HepG2 (cell line): ENCODE results near the gene GSX1. TPM values are rescaled to one million over a fixed set of nuclear protein-coding genes. Genes with fewer than 3 reads are reported as not detected.
A peak's percentile ranks its signal among the peaks of the same experiment; 100 is the strongest.

Experiments used
- ATAC-seq: fragments of 200-7000 bp; cut with Tn5 transposase; 3 replicates; pipeline ENCODE4 v1.9.1; 2020; ENCODE audit warnings: mild to moderate bottlenecking, moderate library complexity
- BruUV-seq: library from RNA; stranded (reverse); fragments of 400-500 nt; replicated peaks from 2 replicates; lab custom pipeline; 2021; lab: Mats Ljungman, UMichigan
- CTCF ChIA-PET: fragments of 300-600 bp; formaldehyde crosslinking; extraction: SDS; loops from one replicate; lab custom pipeline; 2021; ENCODE audit warnings: low total read pairs, inconsistent platforms, low intra/inter-chr PET ratio; lab: Yijun Ruan, JAX
- POLR2A ChIA-PET: fragments of 350-600 bp; sonication (Branson Sonifier 250); formaldehyde crosslinking; loops from one replicate; lab custom pipeline; 2020; ENCODE audit warnings: antibody characterized with exemption, inconsistent platforms; lab: Yijun Ruan, JAX
- DNase-seq: peaks from one replicate; pipeline ENCODE4 v3.0.0-alpha.2; 2015; ENCODE audit warnings: low spot score
- FAIRE-seq: peaks from 3 replicates; lab custom pipeline; 2011; peaks lifted over from hg19 to GRCh38; lab: Jason Lieb, UNC
- H2AFZ ChIP-seq: one replicate; pipeline ENCODE4 v1.6.1; 2011; ENCODE audit warnings: low read length, inconsistent platforms
- H3K27ac ChIP-seq: fragments of 300-600 bp; 3 replicates; pipeline ENCODE4 v1.8.0; 2011; ENCODE audit warnings: mixed run types, mild to moderate bottlenecking, mixed read lengths, low read length, inconsistent platforms; ENCODE audit not compliant: insufficient read depth; ENCODE audit errors: extremely low read length
- H3K27me3 ChIP-seq, 2 experiments: fragments of 200-600 bp in 1 of 2; 2 replicates in 1 of 2; 3 replicates in 1 of 2; pipeline versions ENCODE4 v1.6.0 to v1.8.0; 2011; ENCODE audit warnings: low read length in 2 of 2, mild to moderate bottlenecking in 2 of 2, moderate library complexity in 2 of 2, inconsistent platforms in 1 of 2; ENCODE audit not compliant: insufficient read depth in 2 of 2, control insufficient read depth in 1 of 2
- H3K36me3 ChIP-seq, 2 experiments: fragments of 200-600 bp in 1 of 2; replicated peaks in 1 of 2; 2 replicates in 1 of 2; 3 replicates in 1 of 2; pipeline versions ENCODE4 v1.5.1 to v1.8.0; 2011; ENCODE audit warnings: low read length in 2 of 2, inconsistent platforms in 1 of 2; ENCODE audit not compliant: insufficient read depth in 2 of 2, control insufficient read depth in 1 of 2
- H3K4me1 ChIP-seq: 2 replicates; pipeline ENCODE4 v1.5.1; 2012; ENCODE audit warnings: low read length, inconsistent platforms; ENCODE audit not compliant: insufficient read depth
- H3K4me2 ChIP-seq: 2 replicates; pipeline ENCODE4 v1.6.0; 2011; ENCODE audit warnings: low read depth, low read length, inconsistent platforms
- H3K4me3 ChIP-seq, 3 experiments: fragments of 200-600 bp in 1 of 3; sonication (generic), shearing (Covaris generic) in 1 of 3; replicated peaks in 1 of 3; 2 replicates each; pipeline ENCODE4 v1.5.1; 2011 to 2016; ENCODE audit warnings: low read length in 3 of 3, inconsistent platforms in 2 of 3, low read depth in 2 of 3, mild to moderate bottlenecking in 2 of 3, control low read depth in 1 of 3, mixed read lengths in 1 of 3; ENCODE audit not compliant: insufficient read depth in 1 of 3
- H3K79me2 ChIP-seq: one replicate; pipeline ENCODE4 v1.6.1; 2011; ENCODE audit warnings: low read length, inconsistent platforms; ENCODE audit not compliant: insufficient read depth
- H3K9ac ChIP-seq: 2 replicates; pipeline ENCODE4 v1.6.0; 2011; ENCODE audit warnings: mild to moderate bottlenecking, low read depth, low read length, inconsistent platforms; ENCODE audit not compliant: insufficient read depth
- H3K9me3 ChIP-seq: 2 replicates; pipeline ENCODE4 v1.5.1; 2012; ENCODE audit warnings: mild to moderate bottlenecking, low read length
- H4K20me1 ChIP-seq: 2 replicates; pipeline ENCODE4 v1.6.0; 2011; ENCODE audit warnings: inconsistent platforms, mild to moderate bottlenecking, low read length, moderate library complexity; ENCODE audit not compliant: insufficient read depth
- AGO1 ChIP-seq: fragments of 200-400 bp; formaldehyde crosslinking; IDR thresholded peaks from 2 replicates; pipeline ENCODE4 v1.6.1; 2017; ENCODE audit warnings: mild to moderate bottlenecking, low read depth, low read length, moderate library complexity; ENCODE audit not compliant: poor library complexity, severe bottlenecking
- ATF2 ChIP-seq: sonication (generic); formaldehyde crosslinking; IDR thresholded peaks from 2 replicates; pipeline ENCODE4 v1.4.0; 2020; ENCODE audit warnings: missing genetic modification reagents
- ATF7 ChIP-seq, 2 experiments: fragments of 450-650 bp in 1 of 2; sonication (generic) in 1 of 2; formaldehyde crosslinking in 1 of 2; IDR thresholded peaks; 2 replicates each; pipeline versions ENCODE4 v1.4.0 to v1.6.1; 2016 to 2020; ENCODE audit warnings: antibody characterized with exemption in 1 of 2, mild to moderate bottlenecking in 1 of 2, missing genetic modification reagents in 1 of 2
- HINFP ChIP-seq: sonication (generic); formaldehyde crosslinking; IDR thresholded peaks from 2 replicates; pipeline ENCODE4 v1.4.0; 2020; ENCODE audit warnings: low read depth, mild to moderate bottlenecking, missing genetic modification reagents
- MED13 ChIP-seq: sonication (generic); formaldehyde crosslinking; IDR thresholded peaks from 2 replicates; pipeline ENCODE4 v1.5.0; 2020; ENCODE audit warnings: missing genetic modification reagents
- TBX3 ChIP-seq: fragments of 450-650 bp; IDR thresholded peaks from 2 replicates; pipeline ENCODE4 v1.6.1; 2017; ENCODE audit warnings: antibody characterized with exemption, mild to moderate bottlenecking, inconsistent platforms, borderline replicate concordance
- U2AF1 ChIP-seq: fragments of 200-400 bp; formaldehyde crosslinking; optimal IDR thresholded peaks from 2 replicates; pipeline ENCODE3; 2017; ENCODE audit warnings: mild to moderate bottlenecking, low read depth, low read length
- ZBTB3 ChIP-seq: sonication (generic); formaldehyde crosslinking; IDR thresholded peaks from 2 replicates; pipeline ENCODE4 v1.4.0; 2020; ENCODE audit warnings: low read depth, mild to moderate bottlenecking, moderate library complexity, missing genetic modification reagents, borderline replicate concordance
- ZC3H4 ChIP-seq: sonication (generic); formaldehyde crosslinking; IDR thresholded peaks from 2 replicates; pipeline ENCODE4 v1.4.0; 2020; ENCODE audit warnings: missing genetic modification reagents, borderline replicate concordance
- ZNF556 ChIP-seq: sonication (generic); formaldehyde crosslinking; IDR thresholded peaks from 2 replicates; pipeline ENCODE4 v1.4.0; 2020; ENCODE audit warnings: mild to moderate bottlenecking, missing genetic modification reagents, borderline replicate concordance
- ZNF766 ChIP-seq: sonication (generic); formaldehyde crosslinking; IDR thresholded peaks from 2 replicates; pipeline ENCODE4 v1.5.0; 2020; ENCODE audit warnings: missing genetic modification reagents, borderline replicate concordance
- ZNF773 ChIP-seq: sonication (generic); formaldehyde crosslinking; IDR thresholded peaks from 2 replicates; pipeline ENCODE4 v1.4.0; 2020; ENCODE audit warnings: missing genetic modification reagents, borderline replicate concordance
- WGBS: methylation state at CpG from one replicate; pipeline ENCODE4 v1.1.6; 2017; ENCODE audit warnings: low lambda C conversion rate; 5-methylcytosine and 5-hydroxymethylcytosine counted together
- in situ Hi-C: cut with HindIII; loops from 2 replicates; pipeline ENCODE4 v1.10.0; 2017; ENCODE audit warnings: low pct_unique_long_range_greater_than_20kb; ENCODE audit not compliant: extremely low pct_ligation_motif_present
- intact Hi-C: fragments of 100-400 bp; cut with micrococcal nuclease; formaldehyde crosslinking; loops from one replicate; pipeline ENCODE4 v1.10.0; 2022; ENCODE audit not compliant: unreplicated experiment
- polyA plus RNA-seq, 8 experiments: library from polyadenylated mRNA; depleted of rRNA in 3 of 8; stranded (reverse) in 7 of 8; unstranded in 1 of 8; fragments of >200 nt; fragmentation: Illumina TruSeq in 4 of 8; extraction: Trizol in 4 of 8; gene quantifications; 2 replicates each; pipeline versions ENCODE4 v1.2.1 to v1.2.3, GENCODE V29; 2011 to 2016; ENCODE audit warnings: low read depth in 4 of 8, missing spikeins in 1 of 8, mixed read lengths in 1 of 8; ENCODE audit not compliant: insufficient read depth in 1 of 8
- total RNA-seq, 5 experiments: library from RNA; depleted of rRNA; stranded (reverse); fragments of >200 nt; fragmentation: Illumina TruSeq; extraction: Trizol; gene quantifications; 2 replicates each; pipeline ENCODE4 v1.2.3, GENCODE V29; 2016; ENCODE audit warnings: low read depth in 1 of 5

GSX1 gene
- total and polyA plus RNA-seq, 2 of the 13 experiments (the other 11 are each of a cell fraction or from before 2014, with no cell fraction given): not detected

GRCh38 chr13:27833206-27833605 is 40.9 kb downstream of the GSX1 start:
- no peak overlapping the region for H3K27ac ChIP-seq
- FAIRE-seq (no peak), ATAC-seq (no peak), DNase-seq (no peak)
- no peaks in the 10 kb centered on the region for H3K79me2 ChIP-seq
- H3K27me3 ChIP-seq: peaks cover 0 to 6% of the 10 kb centered on the region in 2 experiments; a peak in 2 of 5 replicates
- WGBS: 63% methylated on average over 7 of the region's 7 CpGs
- intact Hi-C loops: loop anchor here (5.0 kb wide), 1 partner anchor 164 kb away; no protein-coding TSS in a partner anchor
- CTCF ChIA-PET: no interaction called here
- no peak for TF ChIP-seq ZNF556 (CRISPR knock-in tag)
- 0 out of 2 replicates have a peak, but pooled peaks have one; percentile 12 for TF ChIP-seq ATF7 (IDR thresholded peaks at IDR 0.05)
- no peak for TF ChIP-seq ATF7 (CRISPR knock-in tag; IDR thresholded peaks at IDR 0.05)
- H4K20me1 ChIP-seq: no peaks in the 10 kb centered on the region
- H3K4me2 ChIP-seq: no peak overlapping the region
- H3K9ac ChIP-seq: no peak overlapping the region
- no TSS peak for BruUV-seq
- peaks cover 10% of the 10 kb centered on the region; the same call in 1 of the 2 replicates for H3K4me1 ChIP-seq
- H3K4me3 ChIP-seq: no peak overlapping the region
- H3K9me3 ChIP-seq: no peaks in the 10 kb centered on the region
- no peak overlapping the region for H2AFZ ChIP-seq
- no peaks in the 10 kb centered on the region for H3K36me3 ChIP-seq
- in situ Hi-C loops: loop anchor here (5.0 kb wide), 1 partner anchor 149 kb away; no protein-coding TSS in a partner anchor
- POLR2A ChIA-PET: no interaction called here

- H3K79me2 ChIP-seq: no peaks in the 10 kb centered on the region
- no peak overlapping the region for H3K4me3 ChIP-seq
- H2AFZ ChIP-seq: no peak overlapping the region
- no peak overlapping the region for H3K9ac ChIP-seq
- no peak for FAIRE-seq
- CTCF ChIA-PET: no interaction called here
- H3K36me3 ChIP-seq: no peaks in the 10 kb centered on the region
- peaks cover 10% of the 10 kb centered on the region; the same call in 1 of the 2 replicates for H3K4me1 ChIP-seq
- H3K27ac ChIP-seq: no peak overlapping the region
- POLR2A ChIA-PET: no interaction called here
- H4K20me1 ChIP-seq: no peaks in the 10 kb centered on the region
- no peaks in the 10 kb centered on the region for H3K9me3 ChIP-seq
- 28% methylated on average over 6 of the region's 6 CpGs for WGBS
- in situ Hi-C loops: loop anchor here (5.0 kb wide), 1 partner anchor 148 kb away; no protein-coding TSS in a partner anchor
- DNase-seq: no peak
- no peak for ATAC-seq
- no TSS peak for BruUV-seq
- H3K4me2 ChIP-seq: no peak overlapping the region
- H3K27me3 ChIP-seq: peaks cover 0 to 6% of the 10 kb centered on the region in 2 experiments; a peak in 1 of 5 replicates
- intact Hi-C loops: loop anchor here (5.0 kb wide), 1 partner anchor 163 kb away; no protein-coding TSS in a partner anchor
- no peak for TF ChIP-seq AGO1
- TF ChIP-seq TBX3: no peak
- no peak for TF ChIP-seq MED13 (CRISPR knock-in tag)
- TF ChIP-seq U2AF1: no peak
- no peak for TF ChIP-seq HINFP (CRISPR knock-in tag)
- TF ChIP-seq ZNF766 (CRISPR knock-in tag): no peak
- no peak for TF ChIP-seq ATF2
- no peak for TF ChIP-seq ZC3H4
- no peak for TF ChIP-seq ZNF773
- no peak for TF ChIP-seq ZBTB3
Observed at GRCh38 chr13:27834095-27834494, 41.8 kb downstream of the GSX1 start.
